ENCODE data around the gene RNASE8. TPM values are rescaled to one million over a fixed set of nuclear protein-coding genes. Genes with fewer than 3 reads are reported as not detected.

The RNASE8 gene
- total and polyA plus RNA-seq, 2 experiments from 2014 or later = not detected

GRCh38 chr14:21070083-21070609 is 12.5 kb downstream of the RNASE8 start, which contains the start of gene ARHGEF40:
Gene ARHGEF40 (plus strand): TSS chr14:21070304. CDS start chr14:21070397, 93 bp downstream.
- no peak for TF ChIP-seq EZH2phosphoT487 (IDR thresholded peaks at IDR 0.05; ENCODE audit: low read depth, severe bottlenecking, unreplicated experiment)
- TF ChIP-seq CTCF (IDR thresholded peaks at IDR 0.05; ENCODE audit: poor library complexity) = no peak
- no peak for TF ChIP-seq EZH2 (IDR thresholded peaks at IDR 0.05; ENCODE audit: borderline replicate concordance)
- Histone ChIP-seq H3K27ac (peak within 1 kb of the TSS; percentile 96), H3K79me2 (peaks cover 27% of the 10 kb centered on the region), H3K9me3 (ENCODE audit: low read depth) (no peaks in the 10 kb centered on the region), H3K9me2 (replicated peaks; ENCODE audit: insufficient read depth) (no peaks in the 10 kb centered on the region), H3K4me3 (peak within 1 kb of the TSS; percentile 99), H3K4me1 (ENCODE audit: insufficient read depth) (peaks cover 16% of the 10 kb centered on the region), H3K36me3 (replicated peaks; ENCODE audit: insufficient read depth, low read depth) (no peaks in the 10 kb centered on the region), H3K4me2 (peak within 1 kb of the TSS; percentile 92), H2AFZ (peak within 1 kb of the TSS; percentile 93), H4K20me1 (ENCODE audit: insufficient read depth, poor library complexity, severe bottlenecking) (peaks cover 5% of the 10 kb centered on the region), H3K27me3 (no peaks in the 10 kb centered on the region)
- no CpG with 5 or more reads among the region's 63 CpGs for WGBS (ENCODE audit: low lambda C conversion rate, missing lambda C conversion rate)
- DNase-seq (ENCODE audit: low spot score) = peak; percentile 85

- peaks cover 27% of the 10 kb centered on the region for H3K79me2 ChIP-seq
- H4K20me1 ChIP-seq (ENCODE audit: insufficient read depth, poor library complexity, severe bottlenecking) = peaks cover 5% of the 10 kb centered on the region
- peaks cover 16% of the 10 kb centered on the region for H3K4me1 ChIP-seq (ENCODE audit: insufficient read depth)
- H3K9me3 ChIP-seq (ENCODE audit: low read depth) = no peaks in the 10 kb centered on the region
- peak overlapping the region; percentile 99 for H3K4me3 ChIP-seq
- peak overlapping the region; percentile 92 for H3K4me2 ChIP-seq
- no peak for TF ChIP-seq EZH2phosphoT487 (IDR thresholded peaks at IDR 0.05; ENCODE audit: low read depth, severe bottlenecking, unreplicated experiment)
- H3K9me2 ChIP-seq (replicated peaks; ENCODE audit: insufficient read depth) = no peaks in the 10 kb centered on the region
- peak overlapping the region; percentile 93 for H2AFZ ChIP-seq
- no peaks in the 10 kb centered on the region for H3K36me3 ChIP-seq (replicated peaks; ENCODE audit: insufficient read depth, low read depth)
- 2% methylated on average over 22 of the region's 23 CpGs for WGBS (ENCODE audit: low lambda C conversion rate, missing lambda C conversion rate)
- DNase-seq (ENCODE audit: low spot score) = peak; percentile 64
- H3K27me3 ChIP-seq = no peaks in the 10 kb centered on the region
- peak overlapping the region; percentile 96 for H3K27ac ChIP-seq
Measured at GRCh38 chr14:21070610-21071224, 13.1 kb downstream of the RNASE8 start.

- peaks cover 27% of the 10 kb centered on the region for H3K79me2 ChIP-seq
- peaks cover 5% of the 10 kb centered on the region for H4K20me1 ChIP-seq (ENCODE audit: insufficient read depth, poor library complexity, severe bottlenecking)
- H3K36me3 ChIP-seq (replicated peaks; ENCODE audit: insufficient read depth, low read depth) = no peaks in the 10 kb centered on the region
- no peaks in the 10 kb centered on the region for H3K9me2 ChIP-seq (replicated peaks; ENCODE audit: insufficient read depth)
- no peaks in the 10 kb centered on the region for H3K9me3 ChIP-seq (ENCODE audit: low read depth)
- peak overlapping the region; percentile 99 for H3K4me3 ChIP-seq
- TF ChIP-seq EZH2phosphoT487 (IDR thresholded peaks at IDR 0.05; ENCODE audit: low read depth, severe bottlenecking, unreplicated experiment) (no peak), CTCF (IDR thresholded peaks at IDR 0.05; ENCODE audit: poor library complexity) (no peak), EZH2 (IDR thresholded peaks at IDR 0.05; ENCODE audit: borderline replicate concordance) (no peak)
- under 1% methylated on average over 22 of the region's 37 CpGs for WGBS (ENCODE audit: low lambda C conversion rate, missing lambda C conversion rate)
- no peaks in the 10 kb centered on the region for H3K27me3 ChIP-seq
- peak overlapping the region; percentile 92 for H3K4me2 ChIP-seq
- DNase-seq (ENCODE audit: low spot score) = peak; percentile 93
- H2AFZ ChIP-seq = peak overlapping the region; percentile 93
- peak overlapping the region; percentile 96 for H3K27ac ChIP-seq
- H3K4me1 ChIP-seq (ENCODE audit: insufficient read depth) = peaks cover 16% of the 10 kb centered on the region
Measured at GRCh38 chr14:21071225-21072030, 13.8 kb downstream of the RNASE8 start.
